ENCODE results near the gene COX18.

COX18 gene

DNA sequence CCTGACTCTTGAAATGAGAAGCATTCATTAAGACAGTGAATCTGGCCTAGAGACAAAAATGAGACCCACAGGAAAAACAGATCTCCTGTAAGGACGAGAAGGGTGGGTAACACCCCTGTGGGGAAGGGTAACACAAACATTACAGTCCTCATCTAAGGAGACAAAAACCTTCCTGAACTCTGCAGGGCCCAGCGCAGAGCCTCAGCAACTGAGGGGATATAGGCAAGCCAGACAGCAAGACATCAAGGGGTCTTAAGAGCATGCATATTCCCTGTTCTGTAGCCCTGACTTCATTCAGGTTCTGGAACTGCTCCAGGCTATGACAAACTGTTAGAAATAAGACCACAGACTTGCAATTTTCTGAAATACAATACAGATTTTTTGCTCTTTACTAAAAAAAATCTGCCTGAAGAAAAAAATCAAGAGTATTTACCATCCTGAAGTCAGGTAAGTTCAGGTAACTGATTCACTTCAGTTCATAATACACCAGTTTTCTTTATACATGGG, 15.5 kb downstream of the COX18 start:
- no peak for DNase-seq (ENCODE audit: low read depth in 1 of 2, low spot score in 1 of 2)

GRCh38 chr4:73053076-73053475, 16.4 kb downstream of the COX18 start:
- no peak for DNase-seq (ENCODE audit: low read depth in 1 of 2, low spot score in 1 of 2)

DNA sequence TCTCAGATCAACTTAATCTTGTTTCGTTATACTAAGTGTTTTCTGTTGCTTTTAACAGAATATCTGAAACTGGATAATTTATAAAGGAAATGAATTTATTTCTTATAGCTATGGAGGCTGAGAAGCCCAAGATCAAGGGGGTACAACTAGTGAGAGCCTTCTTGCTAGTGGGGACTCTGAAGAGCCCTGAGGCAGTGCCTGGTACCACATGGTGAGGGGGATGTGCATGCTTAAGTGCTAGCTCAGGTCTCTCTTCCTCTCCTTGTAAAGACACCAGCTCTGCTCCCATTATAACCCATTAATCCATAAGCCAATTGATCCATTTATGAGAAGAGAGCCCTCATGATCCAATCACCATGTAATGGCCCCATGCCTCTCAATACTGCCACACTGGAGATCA, 17.9 kb downstream of the COX18 start:
- DNase-seq (ENCODE audit: low read depth in 1 of 2, low spot score in 1 of 2) = no peak

- DNase-seq (ENCODE audit: low read depth in 1 of 2, low spot score in 1 of 2) = no peak
Observed at GRCh38 chr4:73045879-73046278, 23.6 kb downstream of the COX18 start.

- no peak for DNase-seq (ENCODE audit: low read depth in 1 of 2, low spot score in 1 of 2)
Observed at GRCh38 chr4:73037057-73037456, 32.5 kb downstream of the COX18 start.

DNA sequence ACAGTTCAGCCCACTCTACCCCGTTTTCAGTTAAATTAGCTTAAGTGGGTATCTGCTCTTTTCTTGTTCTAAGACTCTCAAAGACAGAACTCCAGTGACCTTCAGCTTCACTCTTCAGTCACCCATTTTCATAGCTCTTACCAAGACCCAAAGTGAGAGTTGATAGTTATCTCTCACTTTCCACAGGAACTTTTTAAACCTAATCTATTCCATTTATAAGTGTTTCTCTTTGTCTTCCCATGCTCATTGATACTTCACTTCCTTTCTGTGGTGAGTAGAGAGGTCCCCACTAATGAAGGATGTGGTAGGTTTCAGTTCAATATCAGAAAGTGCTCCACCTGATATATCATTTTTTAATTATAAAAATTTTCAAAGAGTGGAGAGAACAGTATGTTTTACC, 33.4 kb downstream of the COX18 start:
- no peak for DNase-seq (ENCODE audit: low read depth in 1 of 2, low spot score in 1 of 2)

- no peak for DNase-seq (ENCODE audit: low read depth in 1 of 2, low spot score in 1 of 2)
Observed at GRCh38 chr4:73034896-73035295, 34.6 kb downstream of the COX18 start.

DNA sequence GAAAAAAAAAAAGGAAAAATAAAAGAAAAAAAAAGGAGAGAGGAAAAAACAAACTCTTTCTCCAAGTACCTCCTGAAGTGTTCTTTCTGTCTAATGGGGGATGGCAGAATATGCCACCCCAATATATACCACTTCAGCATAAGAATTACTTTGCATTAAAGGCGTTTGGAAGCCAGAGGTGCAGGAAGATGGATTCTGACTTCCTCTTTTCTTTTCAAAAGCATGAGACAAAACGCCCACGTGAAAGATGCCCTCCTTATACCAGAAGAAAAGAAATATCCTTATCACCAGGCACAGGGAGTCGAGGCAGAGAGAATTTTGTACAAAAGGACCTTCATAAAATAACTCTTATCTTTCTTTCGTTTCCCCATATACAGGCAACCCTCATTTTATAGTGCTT, 40.9 kb downstream of the COX18 start:
- DNase-seq (ENCODE audit: low read depth in 1 of 2, low spot score in 1 of 2) = no peak

DNA sequence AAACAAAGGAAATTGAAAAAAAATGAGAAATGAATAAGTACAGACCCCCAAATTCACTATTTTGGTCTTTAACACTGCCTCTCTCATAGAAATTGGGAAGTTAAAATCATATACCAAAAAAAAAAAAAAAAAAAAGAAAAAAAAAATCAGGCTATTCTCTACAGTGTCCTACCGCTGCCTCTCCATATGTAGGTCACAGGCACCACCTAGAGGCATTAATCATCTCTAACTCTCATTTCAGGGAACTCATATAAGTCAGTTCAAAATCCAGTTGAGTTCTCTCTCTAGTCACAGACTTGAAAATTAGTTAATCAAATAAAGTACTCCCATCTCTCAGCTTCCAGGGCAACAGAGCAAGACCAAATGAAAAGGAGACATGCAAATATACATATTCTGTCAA, 47.9 kb downstream of the COX18 start:
- DNase-seq (ENCODE audit: low read depth in 1 of 2, low spot score in 1 of 2) = no peak

DNA sequence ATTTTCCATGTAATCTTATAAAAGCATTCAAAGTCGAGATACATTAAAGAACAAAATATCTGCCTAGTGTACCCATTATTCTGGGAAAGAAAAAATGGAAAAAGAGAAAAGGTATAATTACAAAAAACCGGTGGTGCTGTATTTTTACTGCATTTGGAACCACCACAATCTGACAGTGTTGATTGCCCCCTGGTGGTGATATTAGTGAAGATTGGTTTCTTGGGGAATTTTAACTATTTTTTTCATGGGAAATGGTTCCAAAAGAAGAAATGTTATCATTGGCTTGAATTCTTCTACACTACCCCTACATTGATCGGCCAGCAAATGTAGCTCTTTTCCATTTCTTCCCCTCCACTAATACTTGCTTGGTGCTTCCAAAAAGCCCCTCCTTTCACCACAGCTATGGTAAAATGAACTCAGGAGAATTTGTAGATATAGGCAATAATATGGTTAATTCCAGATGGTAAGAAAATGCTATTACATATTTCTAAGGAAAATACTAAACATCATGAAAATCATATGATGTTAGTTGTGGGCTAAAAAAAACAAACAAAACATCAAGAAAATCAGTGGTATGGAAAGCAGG, 50.0 kb downstream of the COX18 start:
- DNase-seq (ENCODE audit: low read depth in 1 of 2, low spot score in 1 of 2) = no peak

DNA sequence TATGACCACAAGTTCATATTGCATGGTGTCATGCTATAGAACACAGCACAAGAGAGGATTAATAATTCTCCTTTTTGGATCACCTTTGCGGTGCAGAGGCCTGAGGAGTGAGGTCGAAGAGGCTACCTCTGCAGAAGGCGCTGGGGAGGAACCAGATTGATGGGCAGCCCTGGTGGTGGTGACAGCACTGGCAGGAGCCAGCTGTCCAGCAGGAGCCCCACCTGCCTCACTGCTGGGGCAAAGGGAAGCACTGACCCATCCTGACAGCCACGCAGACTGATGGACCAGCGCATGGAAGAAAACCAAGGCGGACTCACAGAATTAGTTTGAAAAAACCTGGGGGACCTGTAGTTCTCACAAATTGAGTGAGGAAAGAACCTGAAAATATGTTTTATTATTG, 50.9 kb downstream of the COX18 start:
- DNase-seq (ENCODE audit: low read depth in 1 of 2, low spot score in 1 of 2) = no peak

DNA sequence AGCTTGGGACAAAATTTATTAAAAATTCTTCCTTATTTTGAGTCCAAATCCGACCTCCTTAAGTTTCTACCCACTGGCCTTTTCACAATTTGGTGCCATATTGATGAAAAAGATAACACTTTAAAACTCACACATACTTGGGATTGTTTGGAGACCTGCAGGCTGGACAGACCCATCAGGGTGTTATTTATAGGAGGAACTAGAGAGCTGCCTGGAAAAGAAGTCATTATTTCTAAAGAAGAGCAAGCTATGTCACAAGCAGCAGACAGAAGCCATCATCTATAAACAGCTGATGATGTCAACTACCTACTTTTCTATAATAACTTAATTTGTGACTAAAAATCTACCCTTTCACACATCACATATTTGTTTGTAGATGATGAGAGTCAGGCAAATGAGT, 56.2 kb downstream of the COX18 start:
- no peak for DNase-seq (ENCODE audit: low read depth in 1 of 2, low spot score in 1 of 2)

- no peak for DNase-seq (ENCODE audit: low read depth in 1 of 2, low spot score in 1 of 2)
Observed at GRCh38 chr4:73012673-73013072, 56.8 kb downstream of the COX18 start.

DNA sequence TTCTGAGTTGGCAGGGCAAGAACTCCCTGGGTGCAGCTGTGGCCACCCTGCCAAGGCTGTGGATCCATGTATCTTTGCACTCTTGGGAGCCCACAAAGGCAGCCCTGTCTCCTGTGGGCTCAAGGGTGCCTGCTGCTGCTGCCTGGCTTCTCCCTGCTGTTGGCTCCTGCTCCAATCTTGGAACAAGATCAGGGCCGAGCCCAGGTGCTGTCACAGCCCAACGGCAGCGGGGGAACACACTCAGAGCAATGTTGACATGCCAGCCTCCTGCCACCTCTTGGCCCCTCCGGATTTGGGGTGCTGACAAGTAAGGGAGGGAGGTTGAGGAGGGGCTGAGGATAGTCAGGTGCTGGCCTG, 57.9 kb downstream of the COX18 start:
- DNase-seq (ENCODE audit: low read depth in 1 of 2, low spot score in 1 of 2) = no peak

GRCh38 chr4:73010789-73011628, 58.5 kb downstream of the COX18 start:
- DNase-seq (ENCODE audit: low read depth in 1 of 2, low spot score in 1 of 2) = no peak

GRCh38 chr4:73007526-73008100, 61.9 kb downstream of the COX18 start:
- DNase-seq (ENCODE audit: low read depth in 1 of 2, low spot score in 1 of 2) = no peak

DNA sequence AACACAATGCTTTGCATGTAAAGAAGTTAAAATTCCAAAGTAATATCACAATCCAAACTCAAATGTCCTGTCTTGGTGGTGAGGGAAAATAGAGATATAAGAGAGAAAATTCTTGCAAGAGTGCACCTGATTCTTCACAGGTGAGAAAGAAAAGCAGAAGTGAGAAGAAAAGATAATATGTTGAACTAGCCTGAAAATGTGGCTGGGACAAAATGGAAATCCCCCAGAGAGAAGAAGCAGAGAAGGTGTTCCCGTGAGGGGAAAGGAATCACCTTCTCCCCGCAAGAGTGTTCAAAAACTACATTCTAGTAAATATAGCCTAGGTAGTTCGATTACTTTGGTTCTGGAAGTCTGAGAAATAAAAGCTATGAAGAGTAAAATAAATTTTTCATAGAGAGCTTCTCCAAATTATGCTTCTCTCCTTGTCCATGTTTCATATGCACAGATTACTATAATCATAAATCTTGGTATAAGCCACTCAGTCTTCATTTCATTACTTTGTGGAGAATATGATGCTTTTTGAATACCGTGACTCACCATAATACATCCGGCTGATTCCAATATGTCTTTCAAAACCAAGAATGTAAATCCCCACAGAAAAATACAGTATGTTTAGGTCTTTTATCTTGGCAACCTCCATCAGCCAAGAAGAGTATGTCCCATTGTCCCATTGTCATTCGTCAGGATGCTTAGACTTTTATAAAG, 63.1 kb downstream of the COX18 start:
- no peak for DNase-seq (ENCODE audit: low read depth in 1 of 2, low spot score in 1 of 2)

GRCh38 chr4:73005514-73005913, 64.0 kb downstream of the COX18 start:
- DNase-seq (ENCODE audit: low read depth in 1 of 2, low spot score in 1 of 2) = no peak

All from stimulated activated CD4-positive, alpha-beta T cell treated with anti-CD3 and anti-CD28 coated beads, Interleukin-15, amount 100 ng/mL, for 1 hour (primary cell).